Natural killer cell treated with Interleukin-12 subunit alpha and Interleukin-12 subunit beta and Interleukin-15 and Interleukin-18, amount 100 ng/mL, for 72 hours (primary cell): ENCODE data around the gene SPON2. TPM values are rescaled to one million over a fixed set of nuclear protein-coding genes. Genes with fewer than 3 reads are reported as not detected.
"Not testable (repeated sequence)": the region's sequence is repeated elsewhere in the genome, so short reads cannot be mapped to it uniquely, and the experiment has no call there.

Source experiments
- ATAC-seq, 2 donors: fragments of 150-1000 bp; cut with Tn5 transposase in 1 of 2; sonication (Bioruptor Pico), chemical (Tn5 transposase) in 1 of 2; 2 replicates each; pipeline ENCODE4 v1.10.0; 2021
- DNase-seq: peaks from one replicate; pipeline ENCODE4 v3.0.0; 2022; ENCODE audit warnings: low spot score
- H3K27ac Mint-ChIP-seq, 2 donors: 1 replicate in 1 of 2; 2 replicates in 1 of 2; pipeline ENCODE4 v1.8.0; 2022; ENCODE audit warnings: mixed read lengths in 2 of 2, mild to moderate bottlenecking in 1 of 2, moderate library complexity in 1 of 2
- H3K27me3 Mint-ChIP-seq, 2 donors: 1 replicate in 1 of 2; 2 replicates in 1 of 2; pipeline ENCODE4 v1.8.0; 2022; ENCODE audit warnings: mixed read lengths in 2 of 2
- H3K36me3 Mint-ChIP-seq: one replicate; pipeline ENCODE4 v1.8.0; 2022; ENCODE audit warnings: mixed read lengths
- H3K4me1 Mint-ChIP-seq, 2 donors: 1 replicate in 1 of 2; 2 replicates in 1 of 2; pipeline ENCODE4 v1.8.0; 2022; ENCODE audit warnings: low read depth in 2 of 2, mixed read lengths in 2 of 2, mild to moderate bottlenecking in 1 of 2
- H3K4me3 Mint-ChIP-seq: one replicate; pipeline ENCODE4 v1.8.0; 2022; ENCODE audit warnings: mixed read lengths
- H3K9me3 Mint-ChIP-seq: 2 replicates; pipeline ENCODE4 v1.8.0; 2022; ENCODE audit warnings: mixed read lengths
- total RNA-seq, 2 donors: library from RNA; stranded (reverse); gene quantifications; one replicate each; pipeline ENCODE4 v1.2.3, GENCODE V29; 2022

Gene SPON2
- total RNA-seq, 2 donors from 2014 or later, result 1.5 to 13.6 TPM

DNA sequence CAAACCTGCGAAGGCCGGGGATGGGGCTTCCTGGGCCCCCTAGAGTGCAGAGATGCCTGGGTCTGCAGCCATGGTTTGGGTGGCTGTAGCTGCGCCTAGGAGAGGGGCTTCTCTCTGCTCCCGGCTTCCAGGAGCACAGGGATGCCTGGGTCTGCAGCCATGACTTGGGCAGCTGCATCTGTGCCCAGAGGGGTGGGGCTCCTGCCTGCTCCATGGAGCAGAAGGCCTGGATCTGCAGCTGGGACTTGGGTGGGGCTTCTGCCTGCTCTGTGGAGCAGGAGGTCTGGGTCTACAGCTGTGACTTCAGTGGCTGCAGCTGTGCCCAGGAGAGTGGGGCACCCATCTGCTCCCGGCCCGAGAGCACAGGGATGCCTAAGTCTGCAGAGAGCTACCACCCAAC, 20.8 kb downstream of the SPON2 start:
- H3K36me3 Mint-ChIP-seq, result no peaks in the 10 kb centered on the region
- H3K27ac Mint-ChIP-seq, result no peak overlapping the region
- no peak overlapping the region for H3K4me3 Mint-ChIP-seq
- peaks cover 5 to 6% of the 10 kb centered on the region in 2 donors for H3K27me3 Mint-ChIP-seq
- ATAC-seq, result peak in 1 of 2 donors; percentile 7
- H3K4me1 Mint-ChIP-seq, result no peaks in the 10 kb centered on the region
- no peak for DNase-seq
- H3K9me3 Mint-ChIP-seq, result no peaks in the 10 kb centered on the region

DNA sequence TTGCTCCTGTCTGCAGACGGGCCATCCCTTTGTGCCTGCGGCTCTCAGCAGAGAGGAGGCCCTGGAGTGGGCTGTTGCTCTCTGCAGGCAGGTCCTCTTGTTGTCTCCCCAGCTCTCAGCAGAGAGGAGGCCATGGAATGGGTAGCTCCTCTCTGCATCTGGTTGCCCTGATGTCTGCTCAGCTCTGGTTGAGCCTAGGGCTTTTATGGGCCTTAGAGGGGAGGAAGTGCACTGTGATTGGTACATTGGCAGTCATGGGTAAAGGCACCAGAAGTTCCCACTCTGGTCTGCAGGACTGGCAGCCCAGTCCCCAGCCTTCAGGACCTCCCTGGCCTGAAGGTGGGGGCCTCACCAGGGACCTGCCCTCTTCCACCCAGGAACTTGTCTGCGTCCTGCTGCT, 21.5 kb downstream of the SPON2 start:
- no peaks in the 10 kb centered on the region for H3K4me1 Mint-ChIP-seq
- DNase-seq, result no peak
- H3K36me3 Mint-ChIP-seq, result no peaks in the 10 kb centered on the region
- no peak overlapping the region for H3K27ac Mint-ChIP-seq
- H3K4me3 Mint-ChIP-seq, result no peak overlapping the region
- H3K9me3 Mint-ChIP-seq, result no peaks in the 10 kb centered on the region
- H3K27me3 Mint-ChIP-seq, result peaks cover 5 to 6% of the 10 kb centered on the region in 2 donors
- peak in 1 of 2 donors; percentile 40 for ATAC-seq

DNA sequence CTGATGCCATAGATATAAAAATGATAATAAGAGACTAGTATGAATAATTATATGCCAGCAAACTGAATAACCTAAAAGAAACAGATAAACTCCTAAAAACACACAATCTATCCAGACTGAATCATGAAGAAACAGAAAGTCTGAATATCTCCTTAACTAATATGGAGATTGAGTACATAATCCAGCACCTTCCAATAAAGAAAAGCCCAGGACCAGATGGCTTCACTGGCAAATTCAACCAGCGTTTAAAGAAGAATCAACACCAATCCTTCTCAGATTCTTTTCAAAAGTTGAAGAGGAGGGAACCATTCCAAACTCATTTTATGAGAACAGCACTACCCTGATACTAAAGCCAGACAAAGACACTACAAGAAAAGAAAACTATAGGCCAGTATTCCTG, 32.5 kb downstream of the SPON2 start:
- no peaks in the 10 kb centered on the region for H3K9me3 Mint-ChIP-seq
- H3K27me3 Mint-ChIP-seq, result peaks cover 0 to 9% of the 10 kb centered on the region in 2 donors
- no peak for DNase-seq
- no peak overlapping the region for H3K27ac Mint-ChIP-seq
- H3K4me3 Mint-ChIP-seq, result no peak overlapping the region
- H3K4me1 Mint-ChIP-seq, result peaks cover 12 to 14% of the 10 kb centered on the region in 2 donors
- ATAC-seq, result no peak
- no peaks in the 10 kb centered on the region for H3K36me3 Mint-ChIP-seq

DNA sequence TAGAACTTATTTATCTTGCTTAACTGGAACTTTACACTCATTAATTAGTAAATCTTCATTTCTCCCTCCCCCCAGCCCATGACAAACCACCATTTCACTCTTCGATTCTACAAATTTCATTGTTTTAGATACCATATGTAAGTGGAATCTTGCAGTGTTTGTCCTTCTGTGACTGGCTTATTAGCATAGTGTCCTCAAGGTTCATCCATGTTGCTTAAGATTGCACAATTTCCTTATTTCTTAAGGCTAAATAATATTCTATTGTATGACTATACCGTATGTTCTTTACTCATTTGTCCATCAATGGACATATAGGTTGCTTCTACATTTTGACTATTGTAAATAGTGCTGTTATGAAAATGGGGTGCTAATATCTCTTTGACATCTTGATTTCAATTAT, 34.5 kb downstream of the SPON2 start:
- no peaks in the 10 kb centered on the region for H3K9me3 Mint-ChIP-seq
- H3K27ac Mint-ChIP-seq, result peak overlapping the region; percentile 65 to 75
- peaks cover 0 to 3% of the 10 kb centered on the region in 2 donors for H3K27me3 Mint-ChIP-seq
- DNase-seq (no peak), ATAC-seq (peak; percentile 52 to 78)
- no peaks in the 10 kb centered on the region for H3K36me3 Mint-ChIP-seq
- H3K4me1 Mint-ChIP-seq, result peaks cover 16 to 18% of the 10 kb centered on the region in 2 donors
- H3K4me3 Mint-ChIP-seq, result peak overlapping the region; percentile 86

DNA sequence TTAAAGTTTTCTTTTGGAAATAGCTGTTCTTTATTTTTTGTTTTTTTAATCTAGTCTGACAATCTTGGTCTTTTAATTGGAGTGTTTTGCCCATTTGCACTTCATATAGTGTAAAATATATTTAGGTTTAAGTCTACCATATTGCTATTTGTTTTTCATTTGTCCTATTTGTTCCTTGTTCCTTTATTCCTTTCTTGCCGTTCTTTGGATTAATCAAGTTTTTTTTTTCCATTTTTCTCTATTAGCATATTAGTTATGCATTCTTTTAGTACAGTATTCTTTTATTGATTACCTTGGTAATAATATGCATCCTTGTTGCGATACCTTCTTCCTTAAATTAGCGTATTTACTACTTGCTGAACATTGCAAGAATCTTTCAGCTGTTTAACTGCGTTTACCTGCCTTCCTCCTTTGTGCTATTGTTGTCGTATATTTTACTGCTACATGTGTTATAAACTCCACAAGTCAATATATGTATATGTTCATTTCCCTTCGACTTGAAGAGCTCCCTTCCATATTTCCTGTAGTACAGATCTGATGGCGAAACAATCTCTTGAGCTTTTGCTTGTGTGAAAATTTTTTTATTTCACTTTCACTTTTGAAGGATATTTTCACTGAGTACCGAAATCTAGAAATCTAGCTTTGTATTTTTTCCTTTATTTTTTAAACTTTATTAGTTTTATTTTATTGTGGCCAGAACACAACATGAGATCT, 35.2 kb downstream of the SPON2 start:
- ATAC-seq (peak in 1 of 2 donors; percentile 71), DNase-seq (no peak)
- H3K27ac Mint-ChIP-seq, result peak overlapping the region; percentile 65 to 75
- H3K27me3 Mint-ChIP-seq, result no peaks in the 10 kb centered on the region
- no peaks in the 10 kb centered on the region for H3K36me3 Mint-ChIP-seq
- peaks cover 17 to 18% of the 10 kb centered on the region in 2 donors for H3K4me1 Mint-ChIP-seq
- H3K9me3 Mint-ChIP-seq, result no peaks in the 10 kb centered on the region
- peak overlapping the region; percentile 86 for H3K4me3 Mint-ChIP-seq

DNA sequence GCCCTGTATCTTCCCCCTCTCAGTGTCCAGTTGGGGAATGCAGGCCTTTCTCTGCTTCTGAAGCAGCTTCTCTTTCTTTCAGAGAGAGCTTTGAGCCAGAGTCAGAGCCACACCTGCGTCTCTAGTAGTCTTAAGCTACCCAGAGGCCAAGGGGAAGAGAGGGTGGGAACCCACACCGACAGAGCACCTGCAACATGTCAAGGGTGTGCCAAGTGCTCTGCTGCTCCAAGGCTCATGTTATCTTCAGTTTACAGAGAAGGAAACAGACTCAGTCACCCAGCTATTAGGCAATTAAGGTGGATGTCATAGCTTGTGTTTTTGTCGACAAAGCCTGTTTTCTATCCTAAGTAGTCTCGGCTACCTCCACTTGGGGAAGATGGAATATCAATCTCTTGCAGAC, 36.3 kb downstream of the SPON2 start:
- ATAC-seq (no peak), DNase-seq (no peak)
- H3K36me3 Mint-ChIP-seq, result no peaks in the 10 kb centered on the region
- no peaks in the 10 kb centered on the region for H3K27me3 Mint-ChIP-seq
- peak overlapping the region in 1 of 2 donors; percentile 75 for H3K27ac Mint-ChIP-seq
- H3K4me1 Mint-ChIP-seq, result peaks cover 17 to 18% of the 10 kb centered on the region in 2 donors
- H3K4me3 Mint-ChIP-seq, result peak overlapping the region; percentile 55
- H3K9me3 Mint-ChIP-seq, result no peaks in the 10 kb centered on the region

DNA sequence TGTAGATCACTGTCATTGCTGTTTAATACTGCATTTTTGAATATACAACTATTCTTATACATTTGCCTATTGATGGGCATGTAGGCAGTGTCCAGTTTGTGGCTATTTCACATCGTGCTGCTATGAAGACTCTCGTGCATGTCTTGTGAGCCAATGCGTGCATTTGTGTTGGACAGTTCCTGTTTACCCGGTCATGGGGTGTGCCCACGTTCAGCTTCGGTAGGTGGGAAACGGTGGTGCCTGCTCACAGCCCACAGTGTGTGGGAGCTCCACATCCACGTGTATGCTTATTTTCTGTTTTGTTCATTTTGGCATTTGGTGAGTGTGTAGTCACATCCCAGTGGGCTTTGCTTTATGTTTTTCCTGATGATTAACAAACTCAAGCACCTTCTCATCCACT, 39.4 kb downstream of the SPON2 start:
- DNase-seq, result no peak
- Mint-ChIP-seq H3K27ac (no peak overlapping the region), H3K36me3 (no peaks in the 10 kb centered on the region), H3K4me3 (no peak overlapping the region), H3K4me1 (peaks cover 17 to 19% of the 10 kb centered on the region in 2 donors), H3K27me3 (peaks cover 0 to 2% of the 10 kb centered on the region in 2 donors), H3K9me3 (no peaks in the 10 kb centered on the region)
- ATAC-seq, result no peak

DNA sequence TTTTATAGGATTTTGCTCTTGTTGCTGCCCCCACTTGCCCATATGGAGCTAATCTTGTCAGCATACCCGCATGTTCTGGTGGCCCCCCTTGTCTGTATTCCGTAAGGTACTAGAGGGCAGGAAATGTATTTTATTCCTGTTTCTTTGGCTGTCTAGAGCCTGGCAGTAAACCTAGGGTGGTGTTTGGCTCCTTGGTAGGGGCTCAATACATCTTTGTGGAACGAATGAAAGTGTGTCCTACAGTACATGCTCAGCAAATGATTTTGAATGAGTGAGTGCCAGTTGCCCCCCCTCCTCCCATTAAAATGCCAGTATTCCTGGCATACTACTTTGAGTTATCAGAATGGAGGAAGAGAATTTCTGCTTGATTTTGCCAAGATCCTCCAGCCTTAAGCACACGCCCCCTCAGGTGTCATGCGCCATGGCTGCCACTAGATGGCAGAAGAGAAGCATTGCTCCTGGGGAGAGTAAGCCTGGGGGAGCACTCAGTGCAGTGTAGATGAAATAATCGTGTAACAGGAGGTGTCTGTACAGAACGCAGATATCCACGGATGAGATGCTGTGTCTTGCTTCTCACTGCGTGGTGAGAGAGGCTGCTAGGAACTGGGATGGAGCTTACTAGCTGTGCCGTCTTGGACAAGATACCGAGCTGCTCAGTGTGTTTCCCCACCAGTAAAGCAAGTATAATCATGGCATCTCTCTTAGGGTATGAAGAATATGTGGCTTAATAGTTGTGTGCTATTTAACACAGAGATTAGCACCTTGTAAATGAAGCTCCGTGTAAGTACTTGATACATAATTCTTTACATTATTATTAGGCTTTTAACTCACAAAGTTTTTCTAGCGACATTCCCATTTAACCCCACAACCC, 41.8 kb downstream of the SPON2 start:
- no peaks in the 10 kb centered on the region for H3K36me3 Mint-ChIP-seq
- DNase-seq, result peak; percentile 81
- H3K4me1 Mint-ChIP-seq, result peaks cover 5 to 9% of the 10 kb centered on the region in 2 donors
- ATAC-seq, result peak; percentile 91 to 93
- H3K4me3 Mint-ChIP-seq, result no peak overlapping the region
- H3K27ac Mint-ChIP-seq, result no peak overlapping the region
- H3K27me3 Mint-ChIP-seq, result peaks cover 7 to 13% of the 10 kb centered on the region in 2 donors
- H3K9me3 Mint-ChIP-seq, result no peaks in the 10 kb centered on the region

DNA sequence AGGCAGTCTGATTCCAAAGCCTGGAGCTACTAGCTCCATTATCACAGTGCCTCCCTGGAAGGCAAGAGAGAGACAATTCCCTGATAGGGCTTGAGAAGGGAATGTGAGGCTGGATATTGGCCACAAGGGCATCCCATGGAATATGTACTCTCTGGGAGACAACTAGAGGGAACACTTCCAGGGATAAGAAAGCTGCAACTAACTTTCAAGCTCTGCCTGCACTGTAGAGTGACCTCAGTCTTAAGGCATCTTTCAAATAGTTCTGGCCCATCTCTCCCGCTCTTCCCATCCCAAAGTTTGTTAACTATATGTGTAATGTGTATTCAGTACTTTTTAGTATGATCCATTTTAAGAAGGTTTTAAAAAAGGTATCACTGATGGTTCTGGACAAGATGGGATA, 45.9 kb downstream of the SPON2 start:
- DNase-seq (no peak), ATAC-seq (no peak)
- Mint-ChIP-seq H3K4me1 (peaks cover 0 to 4% of the 10 kb centered on the region in 2 donors), H3K9me3 (no peaks in the 10 kb centered on the region), H3K36me3 (no peaks in the 10 kb centered on the region), H3K4me3 (no peak overlapping the region), H3K27ac (no peak overlapping the region), H3K27me3 (peaks cover 7 to 13% of the 10 kb centered on the region in 2 donors)

DNA sequence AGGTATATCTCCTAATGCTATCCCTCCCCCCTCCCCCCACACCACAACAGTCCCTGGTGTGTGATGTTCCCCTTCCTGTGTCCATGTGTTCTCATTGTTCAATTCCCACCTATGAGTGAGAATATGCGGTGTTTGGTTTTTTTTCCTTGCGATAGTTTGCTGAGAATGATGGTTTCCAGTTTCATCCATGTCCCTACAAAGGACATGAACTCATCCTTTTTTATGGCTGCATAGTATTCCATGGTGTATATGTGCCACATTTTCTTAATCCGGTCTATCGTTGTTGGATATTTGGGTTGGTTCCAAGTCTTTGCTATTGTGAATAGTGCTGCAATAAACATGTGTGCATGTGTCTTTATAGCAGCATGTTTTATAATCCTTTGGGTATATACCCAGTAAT, 46.9 kb downstream of the SPON2 start:
- H3K27me3 Mint-ChIP-seq, result peaks cover 7 to 13% of the 10 kb centered on the region in 2 donors
- H3K27ac Mint-ChIP-seq, H3K36me3 Mint-ChIP-seq, DNase-seq, H3K4me1 Mint-ChIP-seq, H3K4me3 Mint-ChIP-seq, ATAC-seq, H3K9me3 Mint-ChIP-seq: not testable (repeated sequence)

DNA sequence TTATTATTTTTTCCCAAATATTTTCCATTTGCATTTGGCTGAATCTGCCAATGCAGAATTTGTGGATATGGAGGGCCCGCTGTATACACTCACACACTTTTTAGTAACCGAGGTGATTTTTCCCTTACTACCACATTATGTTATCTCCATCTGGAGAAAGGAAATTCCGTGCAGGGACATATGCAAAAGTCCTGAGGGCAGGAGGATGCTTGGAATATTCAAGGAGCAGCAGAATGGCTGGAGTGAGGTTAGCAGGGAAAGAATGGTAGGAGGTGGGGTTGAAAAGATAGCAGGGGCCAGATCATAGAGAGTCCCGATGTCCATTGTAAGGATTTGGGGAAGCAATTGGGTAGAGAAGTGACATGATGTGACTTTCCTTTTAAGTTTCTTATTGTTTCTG, 47.6 kb downstream of the SPON2 start:
- ATAC-seq (no peak), DNase-seq (no peak)
- no peaks in the 10 kb centered on the region for H3K9me3 Mint-ChIP-seq
- H3K27ac Mint-ChIP-seq, result no peak overlapping the region
- no peak overlapping the region for H3K4me3 Mint-ChIP-seq
- no peaks in the 10 kb centered on the region for H3K36me3 Mint-ChIP-seq
- H3K27me3 Mint-ChIP-seq, result peaks cover 7 to 13% of the 10 kb centered on the region in 2 donors
- H3K4me1 Mint-ChIP-seq, result no peaks in the 10 kb centered on the region

DNA sequence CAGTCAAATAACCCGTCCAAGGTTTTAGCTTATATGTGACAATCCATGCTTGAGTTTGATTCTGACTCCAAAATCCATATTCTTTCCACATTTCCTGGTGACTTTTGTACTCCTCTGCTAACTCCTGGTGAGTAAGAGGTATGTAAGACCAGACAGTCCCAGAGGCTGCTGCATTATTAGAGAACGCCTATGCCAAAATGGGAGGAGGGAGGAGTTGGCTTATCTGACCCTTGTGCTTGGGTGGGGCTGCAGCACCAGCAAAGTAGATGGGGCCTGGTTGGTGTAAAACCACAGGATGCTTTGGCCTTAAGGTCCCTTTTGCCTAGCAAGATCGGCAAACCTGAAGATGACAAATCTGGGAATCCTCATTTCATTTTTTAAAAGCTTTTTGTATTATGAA, 49.9 kb downstream of the SPON2 start:
- H3K36me3 Mint-ChIP-seq, result no peaks in the 10 kb centered on the region
- H3K9me3 Mint-ChIP-seq, result no peaks in the 10 kb centered on the region
- H3K27me3 Mint-ChIP-seq, result peaks cover 9 to 14% of the 10 kb centered on the region in 2 donors
- DNase-seq (no peak), ATAC-seq (no peak)
- H3K4me1 Mint-ChIP-seq, result no peaks in the 10 kb centered on the region
- no peak overlapping the region for H3K4me3 Mint-ChIP-seq
- no peak overlapping the region for H3K27ac Mint-ChIP-seq
